Limb (tissue), 2 donors: ENCODE measurements around the gene RNASE11.
A peak's percentile ranks its signal among the peaks of the same experiment; 100 is the strongest.
"Not testable (repeated sequence)": the region's sequence is repeated elsewhere in the genome, so short reads cannot be mapped to it uniquely, and the experiment has no call there.

Experiments used
- DNase-seq, 2 donors: peaks; one replicate each; pipeline ENCODE4 v3.0.0-alpha.2; 2016; ENCODE audit errors: extremely low spot score in 2 of 2

RNASE11 gene

GRCh38 chr14:20587489-20588154 is at the start of gene RNASE11:
TSS of gene RNASE11 (minus strand) at chr14:20588001.
- no peak for DNase-seq

GRCh38 chr14:20632831-20633691 is 45.3 kb upstream of the RNASE11 start:
- DNase-seq: peak in 1 of 2 donors; percentile 65

GRCh38 chr14:20632448-20632830 is 44.6 kb upstream of the RNASE11 start:
- no peak for DNase-seq

- DNase-seq: peak in 1 of 2 donors; percentile 60
Observed at GRCh38 chr14:20631880-20632389, 44.1 kb upstream of the RNASE11 start.

GRCh38 chr14:20631023-20631879 is 43.5 kb upstream of the RNASE11 start:
- no peak for DNase-seq

GRCh38 chr14:20630340-20631022 is 42.7 kb upstream of the RNASE11 start:
- peak in 1 of 2 donors; percentile 57 for DNase-seq

GRCh38 chr14:20628063-20628854 is 40.5 kb upstream of the RNASE11 start:
- no peak for DNase-seq

- DNase-seq: no peak
Observed at GRCh38 chr14:20627346-20628027, 39.7 kb upstream of the RNASE11 start.

- DNase-seq: no peak
Observed at GRCh38 chr14:20626274-20626673, 38.5 kb upstream of the RNASE11 start.

GRCh38 chr14:20624495-20625070 is 36.8 kb upstream of the RNASE11 start:
- no peak for DNase-seq

GRCh38 chr14:20623798-20624197 is 36.0 kb upstream of the RNASE11 start:
- no peak for DNase-seq

- no peak for DNase-seq
Observed at GRCh38 chr14:20622816-20623291, 35.1 kb upstream of the RNASE11 start.

GRCh38 chr14:20620798-20621478 is 33.1 kb upstream of the RNASE11 start:
- DNase-seq: no peak

GRCh38 chr14:20619688-20620087 is 31.9 kb upstream of the RNASE11 start:
- DNase-seq: not testable (repeated sequence)

GRCh38 chr14:20618271-20618749 is 30.5 kb upstream of the RNASE11 start:
- DNase-seq: no peak

- no peak for DNase-seq
Observed at GRCh38 chr14:20617138-20618003, 29.6 kb upstream of the RNASE11 start.

- DNase-seq: no peak
Observed at GRCh38 chr14:20615996-20616395, 28.2 kb upstream of the RNASE11 start.
